Measurements from ENCODE around the gene TMEM185A. TPM values are rescaled to one million over a fixed set of nuclear protein-coding genes. Genes with fewer than 3 reads are reported as not detected.
"Not testable (repeated sequence)": the region's sequence is repeated elsewhere in the genome, so short reads cannot be mapped to it uniquely, and the experiment has no call there.

TMEM185A gene
- polyA plus RNA-seq, 1 donor = 35.1 TPM

DNA sequence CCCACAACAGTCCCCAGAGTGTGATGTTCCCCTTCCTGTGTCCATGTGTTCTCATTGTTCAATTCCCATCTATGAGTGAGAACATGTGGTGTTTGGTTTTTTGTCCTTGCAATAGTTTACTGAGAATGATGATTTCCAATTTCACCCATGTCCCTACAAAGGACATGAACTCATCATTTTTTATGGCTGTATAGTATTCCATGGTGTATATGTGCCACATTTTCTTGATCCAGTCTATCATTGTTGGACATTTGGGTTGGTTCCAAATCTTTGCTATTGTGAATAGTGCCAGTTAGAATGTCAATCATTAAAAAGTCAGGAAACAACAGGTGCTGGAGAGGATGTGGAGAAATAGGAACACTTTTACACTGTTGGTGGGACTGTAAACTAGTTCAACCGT is 11.9 kb downstream of the TMEM185A start:
- DNase-seq = not testable (repeated sequence)

DNA sequence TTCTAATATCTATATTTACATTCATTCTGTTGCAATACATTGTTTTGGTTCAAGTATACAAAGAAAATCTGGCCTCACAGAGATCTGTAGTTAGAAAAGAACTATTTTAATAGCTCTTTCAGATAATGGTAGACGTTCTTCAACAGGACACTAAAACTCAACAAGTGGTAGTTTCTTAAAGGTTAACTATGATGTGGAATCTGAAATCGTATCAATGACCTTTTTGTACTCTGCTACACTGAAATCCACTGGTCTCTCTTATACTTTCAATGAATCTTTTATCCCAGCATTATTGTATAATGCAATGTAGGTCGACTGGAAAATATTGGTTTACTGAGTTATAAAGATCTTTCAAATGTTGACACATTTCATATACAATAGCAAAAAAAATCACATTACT is 12.7 kb downstream of the TMEM185A start:
- DNase-seq = no peak

- DNase-seq = no peak
Measured at GRCh38 chrX:149611623-149612175, 19.9 kb downstream of the TMEM185A start.

DNA sequence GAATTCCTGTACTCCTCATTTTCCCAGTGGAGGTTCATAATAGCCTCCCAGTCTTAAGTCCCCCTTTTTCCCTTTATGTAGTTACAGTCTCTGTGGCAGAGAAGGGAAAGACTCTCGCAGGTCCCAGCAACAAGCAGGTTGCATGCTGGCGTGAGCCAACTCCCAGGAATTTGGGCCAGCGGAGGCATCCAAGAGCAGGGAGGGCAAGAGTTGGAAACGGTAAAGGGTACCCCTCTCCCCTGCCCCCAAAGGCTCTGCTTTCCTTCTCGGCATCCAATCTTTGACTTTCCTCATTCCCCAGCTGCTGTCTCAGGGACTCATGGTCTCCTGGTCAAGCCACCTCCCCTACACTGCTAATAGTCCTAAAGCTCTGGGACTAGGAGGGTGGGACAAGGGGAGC is 21.1 kb downstream of the TMEM185A start:
- no peak for DNase-seq

DNA sequence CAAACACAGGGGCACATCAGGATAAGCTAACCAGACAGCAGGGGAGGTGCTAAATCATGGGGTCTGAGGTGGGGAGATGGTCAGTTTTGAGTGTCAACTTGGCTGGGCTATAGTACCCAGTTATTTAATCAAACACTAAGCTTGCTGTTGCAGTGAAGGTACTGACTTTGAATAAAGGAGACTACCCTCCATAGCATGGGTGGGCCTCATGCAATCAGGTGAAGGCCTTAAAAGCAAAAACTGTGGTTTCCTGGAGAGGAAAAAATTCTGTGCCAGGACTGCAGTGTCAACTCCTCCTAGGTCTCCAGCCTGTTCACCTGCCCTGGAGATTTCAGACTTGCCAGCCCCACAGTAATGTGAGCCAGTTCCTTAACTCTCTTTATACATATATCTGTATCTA is 23.9 kb downstream of the TMEM185A start:
- no peak for DNase-seq

DNA sequence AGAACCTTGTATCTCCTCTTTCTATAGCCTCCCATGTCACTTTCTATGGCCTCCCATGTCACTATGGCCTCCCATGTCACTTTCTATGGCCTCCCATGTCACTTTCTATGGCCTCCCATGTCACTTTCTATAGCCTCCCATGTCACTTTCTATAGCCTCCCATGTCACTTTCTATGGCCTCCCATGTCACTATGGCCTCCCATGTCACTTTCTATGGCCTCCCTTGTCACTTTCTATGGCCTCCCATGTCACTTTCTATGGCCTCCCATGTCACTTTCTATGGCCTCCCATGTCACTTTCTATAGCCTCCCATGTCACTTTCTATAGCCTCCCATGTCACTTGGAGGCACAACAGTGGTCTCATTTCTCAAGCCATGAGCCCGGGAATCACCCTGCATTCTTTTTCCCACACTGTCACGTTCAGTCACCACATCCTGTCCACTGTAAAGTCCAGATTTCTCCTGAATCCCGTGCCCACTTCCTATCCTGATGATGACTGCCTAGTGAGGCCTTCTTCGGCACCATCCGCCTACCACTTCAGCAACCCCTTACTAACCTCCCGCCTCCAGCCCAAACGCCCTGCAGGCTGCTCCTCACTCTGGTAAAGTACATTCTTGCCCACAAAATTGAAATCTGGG is 26.2 kb downstream of the TMEM185A start:
- DNase-seq = not testable (repeated sequence)

DNA sequence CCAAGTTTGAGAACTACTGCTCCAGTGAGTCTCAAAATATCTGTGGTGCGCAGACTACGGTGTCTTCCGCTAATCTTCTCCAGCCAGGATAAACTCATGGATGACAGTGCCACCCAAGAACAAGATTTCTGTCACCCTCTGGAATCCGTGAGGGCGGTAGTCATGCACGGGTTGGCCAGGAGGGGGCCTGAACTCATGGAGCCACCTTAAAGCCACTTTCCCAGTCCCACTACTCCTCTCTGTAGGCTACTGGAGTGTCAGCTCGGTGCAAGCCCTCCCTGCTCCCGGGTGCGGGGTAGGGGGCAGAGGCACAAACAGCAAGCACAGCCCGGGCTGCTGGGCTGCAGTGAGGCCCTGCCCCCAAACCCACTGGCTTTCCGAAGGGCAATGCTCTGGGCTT is 33.0 kb downstream of the TMEM185A start:
- not testable (repeated sequence) for DNase-seq

- DNase-seq = not testable (repeated sequence)
Measured at GRCh38 chrX:149595943-149596342, 35.6 kb downstream of the TMEM185A start.

- DNase-seq = not testable (repeated sequence)
Measured at GRCh38 chrX:149595214-149595613, 36.4 kb downstream of the TMEM185A start, which contains the start of gene HSFX2. TSS of gene HSFX2 (minus strand) at chrX:149595314. CDS start at chrX:149594700, 614 bp downstream.

- DNase-seq = not testable (repeated sequence)
Measured at GRCh38 chrX:149590993-149591392, 40.6 kb downstream of the TMEM185A start.

GRCh38 chrX:149587359-149587758 is 44.2 kb downstream of the TMEM185A start, which contains the start of gene MAGEA9B:
TSS of gene MAGEA9B (minus strand) at chrX:149587459. CDS start at chrX:149583179, 4,280 bp downstream.
- not testable (repeated sequence) for DNase-seq

DNA sequence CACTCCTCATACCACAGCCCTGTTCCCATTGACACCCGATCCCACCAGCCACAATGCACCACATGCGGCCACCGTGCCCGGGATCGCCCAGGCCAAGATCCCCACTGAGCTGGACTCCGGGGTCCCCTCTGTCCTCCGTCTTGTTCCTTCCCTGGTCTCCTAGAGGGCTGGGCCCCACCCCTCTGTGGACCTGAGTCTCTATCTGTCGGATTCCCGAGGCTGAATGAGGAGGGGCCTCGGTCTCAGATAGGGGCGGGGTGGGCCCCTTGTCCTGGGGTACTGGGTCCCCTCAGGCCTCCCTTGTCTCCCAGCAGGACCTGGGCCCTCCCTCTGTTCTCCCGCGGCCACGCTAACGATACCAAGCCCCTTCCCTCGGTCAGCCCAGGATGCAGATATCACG is 46.0 kb downstream of the TMEM185A start:
- DNase-seq = not testable (repeated sequence)

DNA sequence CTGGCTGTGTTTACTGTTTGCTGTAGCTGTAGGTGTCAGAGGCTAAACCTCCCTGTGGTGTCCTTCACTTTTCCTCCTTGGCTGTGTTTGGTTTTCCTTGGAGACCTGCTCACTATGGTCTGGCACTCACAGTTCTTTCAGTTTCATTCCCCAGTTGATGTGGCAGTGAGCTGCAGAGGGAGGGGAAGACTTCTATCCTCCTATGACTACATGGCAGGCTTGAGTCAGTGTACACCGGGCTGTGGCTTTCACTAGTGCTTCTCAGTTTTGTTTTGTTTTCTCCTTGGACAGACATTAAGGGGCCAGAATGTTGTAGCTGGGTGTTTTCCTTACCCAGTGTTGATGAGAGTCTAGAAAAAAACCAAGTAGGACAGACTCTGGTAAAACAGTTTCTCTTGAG is 58.1 kb downstream of the TMEM185A start:
- not testable (repeated sequence) for DNase-seq

GRCh38 chrX:149572743-149573142 is 58.8 kb downstream of the TMEM185A start:
- no peak for DNase-seq

DNA sequence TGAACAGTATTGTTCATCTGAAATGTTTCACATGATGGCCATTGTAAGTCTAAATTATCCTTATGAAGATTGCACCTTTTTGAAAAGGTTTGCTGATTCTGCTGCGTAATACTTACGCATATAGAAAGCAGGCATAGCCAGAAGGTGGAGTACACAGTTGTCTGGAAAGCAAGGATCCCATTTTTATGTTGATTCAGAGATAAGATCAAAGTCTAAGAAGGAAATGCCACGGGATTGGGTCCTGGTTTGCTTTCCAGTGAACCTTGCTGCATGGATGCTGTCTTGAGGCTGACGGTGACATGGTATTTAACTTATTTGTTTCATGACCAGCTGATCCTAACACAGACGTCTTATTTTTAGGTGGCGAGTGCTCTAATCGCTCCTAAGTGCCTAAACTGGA is 59.8 kb downstream of the TMEM185A start:
- DNase-seq = no peak

DNA sequence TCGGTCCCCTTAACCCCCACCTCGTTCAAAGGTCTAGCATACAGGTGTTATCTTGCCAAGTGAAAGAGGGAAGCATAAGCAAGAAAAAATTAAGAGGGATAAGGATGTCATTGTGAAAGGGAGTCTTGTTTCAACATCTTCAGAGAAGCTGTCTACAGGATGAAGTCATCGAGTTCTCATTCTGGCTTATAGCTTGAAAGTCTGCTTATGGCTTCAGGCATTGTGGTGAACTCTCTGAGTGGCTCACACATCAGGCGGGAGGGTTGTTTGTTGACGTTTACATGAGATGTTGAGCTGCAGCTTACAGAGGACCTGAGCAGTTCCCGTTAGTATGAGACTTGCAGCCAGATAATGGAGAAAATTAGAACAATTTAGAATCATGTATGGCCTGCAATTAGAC is 60.9 kb downstream of the TMEM185A start:
- no peak for DNase-seq

DNA sequence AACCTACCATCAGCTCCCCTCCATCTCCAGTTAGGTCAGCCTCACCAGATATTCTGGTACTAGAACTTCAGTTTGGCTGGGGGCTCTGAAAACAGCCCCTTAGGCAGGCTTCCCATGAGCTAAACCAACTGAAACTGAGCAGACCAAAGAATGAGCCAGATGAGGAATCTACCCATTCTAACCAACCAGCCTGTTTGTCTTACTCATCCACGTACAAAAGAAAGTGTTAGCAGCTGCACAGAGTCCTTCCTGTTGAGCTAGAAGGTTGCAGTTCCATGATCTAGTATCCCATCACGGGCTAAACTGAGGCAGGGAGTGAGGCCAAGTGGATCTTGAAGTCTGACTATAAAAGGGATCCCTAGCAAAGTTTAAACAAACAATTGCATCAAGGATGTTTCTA is 61.8 kb downstream of the TMEM185A start:
- no peak for DNase-seq

DNA sequence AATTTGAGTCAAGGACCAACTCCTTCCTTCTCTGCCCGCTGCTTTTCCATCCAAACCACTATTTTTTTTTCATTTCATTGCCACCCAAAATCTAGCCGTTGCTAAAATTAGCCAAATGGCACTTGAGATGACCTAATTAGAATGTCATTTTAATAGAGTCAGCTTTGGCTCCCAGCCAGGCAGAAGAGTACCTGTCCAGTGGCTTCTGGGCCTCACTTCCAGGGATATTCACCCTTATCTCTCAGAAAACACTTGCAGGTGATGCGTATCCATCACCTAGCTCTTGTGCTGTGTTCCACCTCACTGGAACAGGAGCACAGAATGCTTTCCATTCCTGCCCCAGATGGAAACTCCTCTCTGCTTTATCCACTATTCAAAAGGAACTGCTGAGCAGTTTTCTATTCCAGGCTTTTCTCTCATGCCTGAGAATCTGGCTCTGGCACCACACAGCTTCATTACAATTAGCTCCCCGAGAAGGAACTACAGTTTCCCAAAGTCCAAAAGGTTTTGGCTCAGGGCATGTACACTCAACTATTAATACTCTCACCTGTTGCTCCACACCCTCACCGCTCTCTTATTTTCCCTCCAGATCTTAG is 62.8 kb downstream of the TMEM185A start:
- no peak for DNase-seq

- DNase-seq = no peak
Measured at GRCh38 chrX:149567621-149568417, 63.8 kb downstream of the TMEM185A start.

DNA sequence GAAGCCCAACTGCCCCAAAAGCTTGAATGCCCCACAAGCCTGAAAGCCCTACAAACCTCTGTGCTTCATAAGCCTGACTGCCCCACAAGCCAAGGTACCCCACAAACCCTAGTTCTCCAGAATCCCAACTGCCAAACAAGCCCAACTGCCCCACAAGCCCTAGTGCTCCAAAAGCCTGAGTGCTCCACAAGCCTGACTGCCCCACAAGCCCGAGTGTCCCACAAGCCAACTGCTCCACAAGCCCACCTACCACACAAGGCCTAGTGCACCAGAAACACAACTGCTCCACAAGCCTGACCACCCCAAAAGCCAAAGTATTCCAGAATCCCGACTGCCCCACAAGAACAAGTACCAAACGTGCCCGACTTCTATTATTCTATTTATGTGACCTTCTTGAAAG is 68.2 kb downstream of the TMEM185A start:
- no peak for DNase-seq

- not testable (repeated sequence) for DNase-seq
Measured at GRCh38 chrX:149555251-149555650, 76.3 kb downstream of the TMEM185A start.

DNA sequence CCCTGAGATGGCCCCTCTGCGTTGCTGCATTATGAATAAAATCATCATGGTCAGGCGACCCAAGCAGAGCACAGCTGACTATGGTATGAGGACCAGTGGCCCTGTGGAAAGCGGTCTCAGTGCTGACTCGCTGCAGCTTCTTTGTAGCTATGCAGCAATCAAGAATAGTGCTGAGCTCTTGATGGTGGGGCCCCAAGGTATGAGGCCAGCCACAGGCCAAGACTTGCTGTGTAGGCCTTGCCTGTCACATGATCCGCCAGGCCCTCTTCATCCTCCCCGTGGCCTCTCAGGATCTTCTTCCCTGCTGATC is 79.7 kb downstream of the TMEM185A start:
- not testable (repeated sequence) for DNase-seq

DNA sequence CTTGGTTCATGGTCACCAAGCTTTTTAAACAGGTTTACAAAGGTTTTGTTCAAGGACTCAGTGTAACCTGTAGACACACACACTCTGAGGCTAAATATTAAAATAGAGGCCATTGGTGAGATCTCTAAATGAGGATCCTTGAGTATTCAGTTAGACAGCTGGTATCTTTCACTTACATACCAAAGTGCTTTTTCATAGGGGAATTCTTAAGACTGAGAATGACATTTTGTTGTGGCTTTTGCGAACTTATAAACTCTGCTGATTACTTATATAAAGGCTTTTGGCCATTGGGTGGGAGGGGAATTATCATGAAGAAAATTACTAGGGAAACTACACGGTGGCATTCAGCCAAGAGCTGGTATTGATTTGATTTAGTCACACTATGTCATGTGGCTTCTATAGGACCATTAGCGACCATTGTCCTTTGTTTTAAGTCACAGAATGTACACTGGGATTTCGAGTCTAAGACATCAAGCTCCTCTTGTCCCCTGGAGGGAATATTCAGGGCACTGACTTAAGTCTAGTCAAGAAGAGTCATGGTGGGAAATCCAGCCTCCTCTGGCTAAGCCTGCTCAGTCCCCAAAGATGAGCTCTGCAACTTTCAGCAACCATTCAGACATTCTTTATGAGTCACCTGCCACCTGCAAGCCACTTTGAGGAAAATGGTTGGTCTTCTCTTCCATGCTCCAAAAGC is 80.2 kb downstream of the TMEM185A start:
- not testable (repeated sequence) for DNase-seq
